NB4 (cell line): Measurements from ENCODE around the gene PATJ.

Experiments
- CTCF ChIP-seq: IDR thresholded peaks from one replicate; pipeline ENCODE4 v1.5.1; 2012; ENCODE audit warnings: low read depth, low read length
- MYC ChIP-seq: IDR thresholded peaks from 2 replicates; pipeline ENCODE4 v1.6.1; 2011; ENCODE audit warnings: low read depth, low read length
- POLR2A ChIP-seq: IDR thresholded peaks from 2 replicates; pipeline ENCODE4 v1.6.1; 2011; ENCODE audit warnings: mild to moderate bottlenecking; ENCODE audit not compliant: insufficient read length; ENCODE audit errors: extremely low read depth
- TF ChIP-seq, protein P1 (sequence below): IDR thresholded peaks from 2 replicates; pipeline ENCODE4 v1.6.1; 2011; ENCODE audit warnings: low read depth, low read length

GRCh38 chr1:61995641-61996040, 253.4 kb downstream of the PATJ start:
- TF ChIP-seq CTCF (no peak), POLR2A (no peak), MYC (no peak)
- TF ChIP-seq, protein P1, sequence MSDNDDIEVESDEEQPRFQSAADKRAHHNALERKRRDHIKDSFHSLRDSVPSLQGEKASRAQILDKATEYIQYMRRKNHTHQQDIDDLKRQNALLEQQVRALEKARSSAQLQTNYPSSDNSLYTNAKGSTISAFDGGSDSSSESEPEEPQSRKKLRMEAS, result no peak
